Stimulated activated naive CD8-positive, alpha-beta T cell treated with anti-CD3 and anti-CD28 coated beads, Interleukin-15, Interleukin-2, amounts not matched to agents 100 ng/mL and 50 ng/mL, for 24 hours (primary cell): Measurements from ENCODE around the gene ARPC5L.

Experiments
- H3K27ac Mint-ChIP-seq: one replicate; pipeline ENCODE4 v1.8.0; 2021; ENCODE audit warnings: mild to moderate bottlenecking, mixed read lengths
- H3K27me3 Mint-ChIP-seq: one replicate; pipeline ENCODE4 v1.8.0; 2021; ENCODE audit warnings: mixed read lengths
- H3K36me3 Mint-ChIP-seq: one replicate; pipeline ENCODE4 v1.8.0; 2021; ENCODE audit warnings: low read depth, mixed read lengths
- H3K4me1 Mint-ChIP-seq: one replicate; pipeline ENCODE4 v1.8.0; 2021; ENCODE audit warnings: low read depth, mixed read lengths
- H3K4me3 Mint-ChIP-seq: one replicate; pipeline ENCODE4 v1.8.0; 2021; ENCODE audit warnings: mild to moderate bottlenecking, mixed read lengths
- H3K9me3 Mint-ChIP-seq: one replicate; pipeline ENCODE4 v1.8.0; 2021; ENCODE audit warnings: mixed read lengths

ARPC5L gene

GRCh38 chr9:124861342-124862229 lies at the start of gene ARPC5L, which contains the start of gene RPL35:
ARPC5L (plus strand) TSS chr9:124862130; CDS start chr9:124869291, 7,161 bp downstream.
RPL35 (minus strand) TSS chr9:124861957; CDS start chr9:124861912, 45 bp downstream.
- H3K36me3 Mint-ChIP-seq = peaks cover 49% of the 10 kb centered on the region
- H3K27me3 Mint-ChIP-seq = no peaks in the 10 kb centered on the region
- peaks cover 46% of the 10 kb centered on the region for H3K4me1 Mint-ChIP-seq
- peak within 1 kb of the TSS; percentile 98 for H3K27ac Mint-ChIP-seq
- H3K4me3 Mint-ChIP-seq = peak within 1 kb of the TSS; percentile 99
- no peaks in the 10 kb centered on the region for H3K9me3 Mint-ChIP-seq

- no peak overlapping the region for H3K27ac Mint-ChIP-seq
- H3K4me1 Mint-ChIP-seq = no peaks in the 10 kb centered on the region
- H3K27me3 Mint-ChIP-seq = peaks cover 7% of the 10 kb centered on the region
- H3K9me3 Mint-ChIP-seq = no peaks in the 10 kb centered on the region
- H3K36me3 Mint-ChIP-seq = no peaks in the 10 kb centered on the region
- no peak overlapping the region for H3K4me3 Mint-ChIP-seq
Measured at GRCh38 chr9:124812441-124812876, 49.5 kb upstream of the ARPC5L start.

GRCh38 chr9:124813041-124813440 lies 48.9 kb upstream of the ARPC5L start:
- peaks cover under 1% of the 10 kb centered on the region for H3K4me1 Mint-ChIP-seq
- H3K36me3 Mint-ChIP-seq = no peaks in the 10 kb centered on the region
- no peak overlapping the region for H3K4me3 Mint-ChIP-seq
- H3K9me3 Mint-ChIP-seq = no peaks in the 10 kb centered on the region
- H3K27me3 Mint-ChIP-seq = peaks cover 8% of the 10 kb centered on the region
- H3K27ac Mint-ChIP-seq = no peak overlapping the region

GRCh38 chr9:124813501-124814163 lies 48.3 kb upstream of the ARPC5L start:
- peaks cover 8% of the 10 kb centered on the region for H3K27me3 Mint-ChIP-seq
- peaks cover 7% of the 10 kb centered on the region for H3K4me1 Mint-ChIP-seq
- H3K27ac Mint-ChIP-seq = no peak overlapping the region
- H3K4me3 Mint-ChIP-seq = no peak overlapping the region
- no peaks in the 10 kb centered on the region for H3K9me3 Mint-ChIP-seq
- H3K36me3 Mint-ChIP-seq = no peaks in the 10 kb centered on the region

GRCh38 chr9:124814164-124814535 lies 47.8 kb upstream of the ARPC5L start:
- Mint-ChIP-seq H3K36me3 (no peaks in the 10 kb centered on the region), H3K9me3 (no peaks in the 10 kb centered on the region), H3K4me1 (peaks cover 8% of the 10 kb centered on the region), H3K27ac (no peak overlapping the region), H3K27me3 (peaks cover 8% of the 10 kb centered on the region), H3K4me3 (no peak overlapping the region)

GRCh38 chr9:124815601-124816000 lies 46.3 kb upstream of the ARPC5L start:
- Mint-ChIP-seq H3K4me3 (no peak overlapping the region), H3K27ac (no peak overlapping the region), H3K4me1 (peaks cover 8% of the 10 kb centered on the region), H3K27me3 (peaks cover 8% of the 10 kb centered on the region), H3K36me3 (no peaks in the 10 kb centered on the region), H3K9me3 (no peaks in the 10 kb centered on the region)

- Mint-ChIP-seq H3K36me3 (no peaks in the 10 kb centered on the region), H3K4me3 (no peak overlapping the region), H3K27me3 (peaks cover 8% of the 10 kb centered on the region), H3K4me1 (peaks cover 8% of the 10 kb centered on the region), H3K27ac (no peak overlapping the region), H3K9me3 (no peaks in the 10 kb centered on the region)
Measured at GRCh38 chr9:124818431-124819281, 43.3 kb upstream of the ARPC5L start.

GRCh38 chr9:124820698-124821623 lies 41.0 kb upstream of the ARPC5L start:
- peaks cover 8% of the 10 kb centered on the region for H3K27me3 Mint-ChIP-seq
- peaks cover 8% of the 10 kb centered on the region for H3K4me1 Mint-ChIP-seq
- H3K9me3 Mint-ChIP-seq = no peaks in the 10 kb centered on the region
- no peak overlapping the region for H3K27ac Mint-ChIP-seq
- H3K36me3 Mint-ChIP-seq = no peaks in the 10 kb centered on the region
- H3K4me3 Mint-ChIP-seq = no peak overlapping the region

GRCh38 chr9:124828489-124829333 lies 33.2 kb upstream of the ARPC5L start:
- no peak overlapping the region for H3K27ac Mint-ChIP-seq
- H3K4me3 Mint-ChIP-seq = no peak overlapping the region
- no peaks in the 10 kb centered on the region for H3K9me3 Mint-ChIP-seq

GRCh38 chr9:124829334-124829669 lies 32.6 kb upstream of the ARPC5L start:
- no peaks in the 10 kb centered on the region for H3K4me1 Mint-ChIP-seq
- H3K36me3 Mint-ChIP-seq = no peaks in the 10 kb centered on the region
- H3K27ac Mint-ChIP-seq = no peak overlapping the region
- H3K27me3 Mint-ChIP-seq = no peaks in the 10 kb centered on the region
- H3K9me3 Mint-ChIP-seq = no peaks in the 10 kb centered on the region
- H3K4me3 Mint-ChIP-seq = no peak overlapping the region

More at GRCh38 chr9:124828489-124829333, 33.2 kb upstream of the ARPC5L start:
- no peaks in the 10 kb centered on the region for H3K27me3 Mint-ChIP-seq
- no peaks in the 10 kb centered on the region for H3K4me1 Mint-ChIP-seq
- H3K36me3 Mint-ChIP-seq = no peaks in the 10 kb centered on the region

GRCh38 chr9:124830593-124830992 lies 31.3 kb upstream of the ARPC5L start:
- Mint-ChIP-seq H3K36me3 (no peaks in the 10 kb centered on the region), H3K27me3 (no peaks in the 10 kb centered on the region), H3K9me3 (no peaks in the 10 kb centered on the region), H3K27ac (no peak overlapping the region), H3K4me3 (no peak overlapping the region), H3K4me1 (no peaks in the 10 kb centered on the region)

GRCh38 chr9:124831642-124832364 lies 30.1 kb upstream of the ARPC5L start:
- no peaks in the 10 kb centered on the region for H3K9me3 Mint-ChIP-seq
- H3K27me3 Mint-ChIP-seq = peaks cover 4% of the 10 kb centered on the region
- H3K36me3 Mint-ChIP-seq = no peaks in the 10 kb centered on the region
- H3K27ac Mint-ChIP-seq = no peak overlapping the region
- no peak overlapping the region for H3K4me3 Mint-ChIP-seq
- no peaks in the 10 kb centered on the region for H3K4me1 Mint-ChIP-seq

GRCh38 chr9:124834591-124834990 lies 27.3 kb upstream of the ARPC5L start:
- no peaks in the 10 kb centered on the region for H3K9me3 Mint-ChIP-seq
- H3K27me3 Mint-ChIP-seq = peaks cover 20% of the 10 kb centered on the region
- no peak overlapping the region for H3K27ac Mint-ChIP-seq
- H3K4me1 Mint-ChIP-seq = no peaks in the 10 kb centered on the region
- H3K36me3 Mint-ChIP-seq = no peaks in the 10 kb centered on the region
- H3K4me3 Mint-ChIP-seq = no peak overlapping the region
